WTC11 (cell line): Measurements from ENCODE around the gene CPLX3. TPM values are rescaled to one million over a fixed set of nuclear protein-coding genes. Genes with fewer than 3 reads are reported as not detected.

Source experiments
- CREM ChIP-seq: sonication (generic); formaldehyde crosslinking; IDR thresholded peaks from 2 replicates; pipeline ENCODE4 v1.8.1; 2022; ENCODE audit warnings: mild to moderate bottlenecking, missing genetic modification reagents, moderate library complexity
- E2F4 ChIP-seq: sonication (generic); formaldehyde crosslinking; IDR thresholded peaks from 2 replicates; pipeline ENCODE4 v1.8.1; 2022; ENCODE audit warnings: low read depth, mild to moderate bottlenecking, moderate library complexity, missing genetic modification reagents, borderline replicate concordance
- EMX1 ChIP-seq: fragments of 250-450 bp; sonication (Bioruptor Pico); IDR thresholded peaks from 2 replicates; pipeline ENCODE4 v1.8.0; 2021; ENCODE audit warnings: mild to moderate bottlenecking
- GABPB1 ChIP-seq: sonication (generic); formaldehyde crosslinking; IDR thresholded peaks from 2 replicates; pipeline ENCODE4 v1.8.1; 2023; ENCODE audit warnings: mild to moderate bottlenecking, missing genetic modification reagents
- GTF2I ChIP-seq: fragments of 250-450 bp; sonication (Bioruptor Pico); conservative IDR thresholded peaks from 2 replicates; pipeline ENCODE4 v1.4.0; 2021; ENCODE audit warnings: mild to moderate bottlenecking
- IRF2 ChIP-seq: sonication (generic); formaldehyde crosslinking; IDR thresholded peaks from 2 replicates; pipeline ENCODE4 v1.8.0; 2022; ENCODE audit warnings: low read depth, missing genetic modification reagents, borderline replicate concordance
- MXD4 ChIP-seq: fragments of 250-450 bp; sonication (Bioruptor Pico); IDR thresholded peaks from 2 replicates; pipeline ENCODE4 v1.8.0; 2021; ENCODE audit warnings: mild to moderate bottlenecking, moderate library complexity, borderline replicate concordance
- NFATC4 ChIP-seq: fragments of 250-450 bp; sonication (Bioruptor Pico); IDR thresholded peaks from 2 replicates; pipeline ENCODE4 v1.9.0; 2021; ENCODE audit warnings: mild to moderate bottlenecking
- NFYB ChIP-seq: sonication (generic); formaldehyde crosslinking; conservative IDR thresholded peaks from 2 replicates; pipeline ENCODE4 v1.8.0; 2022; ENCODE audit warnings: low read depth, missing genetic modification reagents
- NR3C1 ChIP-seq: sonication (generic); formaldehyde crosslinking; conservative IDR thresholded peaks from 2 replicates; pipeline ENCODE4 v1.8.1; 2023; ENCODE audit warnings: low read depth, mild to moderate bottlenecking, missing genetic modification reagents
- PRDM15 ChIP-seq: sonication (generic); formaldehyde crosslinking; IDR thresholded peaks from 2 replicates; pipeline ENCODE4 v1.8.0; 2022; ENCODE audit warnings: missing genetic modification reagents
- PREB ChIP-seq: sonication (generic); formaldehyde crosslinking; IDR thresholded peaks from 2 replicates; pipeline ENCODE4 v1.8.1; 2022; ENCODE audit warnings: mild to moderate bottlenecking, missing genetic modification reagents, moderate library complexity, borderline replicate concordance
- RELA ChIP-seq: sonication (generic); formaldehyde crosslinking; IDR thresholded peaks from 2 replicates; pipeline ENCODE4 v1.8.1; 2022; ENCODE audit warnings: missing genetic modification reagents, mild to moderate bottlenecking, borderline replicate concordance
- SMAD3 ChIP-seq: sonication (generic); formaldehyde crosslinking; IDR thresholded peaks from 2 replicates; pipeline ENCODE4 v1.8.0; 2022; ENCODE audit warnings: missing genetic modification reagents, mild to moderate bottlenecking, borderline replicate concordance
- SOX15 ChIP-seq: fragments of 250-450 bp; sonication (Bioruptor Pico); IDR thresholded peaks from 2 replicates; pipeline ENCODE4 v1.9.0; 2021; ENCODE audit warnings: mild to moderate bottlenecking
- STAT6 ChIP-seq: sonication (generic); formaldehyde crosslinking; conservative IDR thresholded peaks from 2 replicates; pipeline ENCODE4 v1.8.1; 2023; ENCODE audit warnings: mild to moderate bottlenecking, low read depth, missing genetic modification reagents, moderate library complexity
- TCF7 ChIP-seq: sonication (generic); formaldehyde crosslinking; IDR thresholded peaks from 2 replicates; pipeline ENCODE4 v1.8.0; 2022; ENCODE audit warnings: mild to moderate bottlenecking, low read depth, missing genetic modification reagents, moderate library complexity
- ZBTB43 ChIP-seq: sonication (generic); formaldehyde crosslinking; IDR thresholded peaks from 2 replicates; pipeline ENCODE4 v1.8.1; 2023; ENCODE audit warnings: mild to moderate bottlenecking, missing genetic modification reagents
- ZNF317 ChIP-seq: sonication (generic); formaldehyde crosslinking; IDR thresholded peaks from 2 replicates; pipeline ENCODE4 v1.8.1; 2023; ENCODE audit warnings: low read depth, mild to moderate bottlenecking, moderate library complexity, missing genetic modification reagents, borderline replicate concordance
- ZNF396 ChIP-seq: fragments of 250-450 bp; sonication (Bioruptor Pico); IDR thresholded peaks from 2 replicates; pipeline ENCODE4 v1.8.0; 2021; ENCODE audit warnings: mild to moderate bottlenecking, moderate library complexity, borderline replicate concordance
- ZNF416 ChIP-seq: fragments of 250-450 bp; sonication (Bioruptor Pico); IDR thresholded peaks from 2 replicates; pipeline ENCODE4 v1.9.0; 2021; ENCODE audit warnings: mild to moderate bottlenecking, inconsistent platforms
- ZNF512 ChIP-seq: sonication (generic); formaldehyde crosslinking; IDR thresholded peaks from 2 replicates; pipeline ENCODE4 v1.8.1; 2022; ENCODE audit warnings: missing genetic modification reagents, borderline replicate concordance
- total RNA-seq: library from RNA; stranded (reverse); gene quantifications from 3 replicates; pipeline ENCODE4 v1.2.3, GENCODE V29; 2021
- TF ChIP-seq, protein P1 (sequence below): sonication (generic); formaldehyde crosslinking; IDR thresholded peaks from 2 replicates; pipeline ENCODE4 v1.8.0; 2022; ENCODE audit warnings: mild to moderate bottlenecking, missing genetic modification reagents
- TF ChIP-seq, protein P2 (sequence below): fragments of 250-450 bp; sonication (Bioruptor Pico); IDR thresholded peaks from 2 replicates; pipeline ENCODE4 v1.9.0; 2021; ENCODE audit warnings: mild to moderate bottlenecking

Gene CPLX3
- total RNA-seq, 1 experiment from 2014 or later = 0.09 TPM

GRCh38 chr15:74826364-74826819 is at the start of gene CPLX3 (continued):
- TF ChIP-seq PRDM15 (CRISPR knock-in tag) (0 out of 2 replicates have a peak, but pooled peaks have one; percentile 8), RELA (CRISPR knock-in tag) (no peak), EMX1 (no peak), NFATC4 (CRISPR knock-in tag) (no peak), ZNF396 (no peak), ZNF317 (CRISPR knock-in tag) (peak; percentile 69; the same call in 1 of the 2 replicates), NFYB (CRISPR knock-in tag) (no peak), IRF2 (no peak), PREB (CRISPR knock-in tag) (no peak), ZNF512 (CRISPR knock-in tag) (no peak), GABPB1 (CRISPR knock-in tag) (no peak), NR3C1 (no peak), MXD4 (CRISPR knock-in tag) (no peak), SMAD3 (CRISPR knock-in tag) (no peak), E2F4 (no peak), STAT6 (no peak), GTF2I (CRISPR knock-in tag) (no peak), SOX15 (CRISPR knock-in tag) (no peak), CREM (CRISPR knock-in tag) (no peak), ZNF416 (CRISPR knock-in tag) (no peak), TCF7 (CRISPR knock-in tag) (0 out of 2 replicates have a peak, but pooled peaks have one; percentile 47), ZBTB43 (CRISPR knock-in tag) (no peak)
- TF ChIP-seq, protein P1, sequence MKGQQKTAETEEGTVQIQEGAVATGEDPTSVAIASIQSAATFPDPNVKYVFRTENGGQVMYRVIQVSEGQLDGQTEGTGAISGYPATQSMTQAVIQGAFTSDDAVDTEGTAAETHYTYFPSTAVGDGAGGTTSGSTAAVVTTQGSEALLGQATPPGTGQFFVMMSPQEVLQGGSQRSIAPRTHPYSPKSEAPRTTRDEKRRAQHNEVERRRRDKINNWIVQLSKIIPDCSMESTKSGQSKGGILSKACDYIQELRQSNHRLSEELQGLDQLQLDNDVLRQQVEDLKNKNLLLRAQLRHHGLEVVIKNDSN (CRISPR knock-in tag) = peak; percentile 78
- TF ChIP-seq, protein P2, sequence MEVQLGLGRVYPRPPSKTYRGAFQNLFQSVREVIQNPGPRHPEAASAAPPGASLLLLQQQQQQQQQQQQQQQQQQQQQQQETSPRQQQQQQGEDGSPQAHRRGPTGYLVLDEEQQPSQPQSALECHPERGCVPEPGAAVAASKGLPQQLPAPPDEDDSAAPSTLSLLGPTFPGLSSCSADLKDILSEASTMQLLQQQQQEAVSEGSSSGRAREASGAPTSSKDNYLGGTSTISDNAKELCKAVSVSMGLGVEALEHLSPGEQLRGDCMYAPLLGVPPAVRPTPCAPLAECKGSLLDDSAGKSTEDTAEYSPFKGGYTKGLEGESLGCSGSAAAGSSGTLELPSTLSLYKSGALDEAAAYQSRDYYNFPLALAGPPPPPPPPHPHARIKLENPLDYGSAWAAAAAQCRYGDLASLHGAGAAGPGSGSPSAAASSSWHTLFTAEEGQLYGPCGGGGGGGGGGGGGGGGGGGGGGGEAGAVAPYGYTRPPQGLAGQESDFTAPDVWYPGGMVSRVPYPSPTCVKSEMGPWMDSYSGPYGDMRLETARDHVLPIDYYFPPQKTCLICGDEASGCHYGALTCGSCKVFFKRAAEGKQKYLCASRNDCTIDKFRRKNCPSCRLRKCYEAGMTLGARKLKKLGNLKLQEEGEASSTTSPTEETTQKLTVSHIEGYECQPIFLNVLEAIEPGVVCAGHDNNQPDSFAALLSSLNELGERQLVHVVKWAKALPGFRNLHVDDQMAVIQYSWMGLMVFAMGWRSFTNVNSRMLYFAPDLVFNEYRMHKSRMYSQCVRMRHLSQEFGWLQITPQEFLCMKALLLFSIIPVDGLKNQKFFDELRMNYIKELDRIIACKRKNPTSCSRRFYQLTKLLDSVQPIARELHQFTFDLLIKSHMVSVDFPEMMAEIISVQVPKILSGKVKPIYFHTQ (CRISPR knock-in tag) = no peak
